MCF 10A (cell line): ENCODE data around the gene WRNIP1. TPM values are rescaled to one million over a fixed set of nuclear protein-coding genes. Genes with fewer than 3 reads are reported as not detected.

Experiments used
- BruUV-seq: library from RNA; stranded (reverse); fragments of 400-500 nt; replicated peaks from 2 replicates; lab custom pipeline; 2021; lab: Mats Ljungman, UMichigan
- CTCF ChIA-PET: fragments of 300-600 bp; sonication (Branson Sonifier 250); formaldehyde crosslinking; extraction: SDS; loops from one replicate; lab custom pipeline; 2021; ENCODE audit warnings: antibody characterized with exemption, inconsistent platforms; lab: Yijun Ruan, JAX
- POLR2A ChIA-PET: fragments of 300-600, 350-650 bp; sonication (Branson Sonifier 250); formaldehyde crosslinking; extraction: SDS; loops from one replicate; lab custom pipeline; 2020; ENCODE audit warnings: antibody characterized with exemption, inconsistent platforms; lab: Yijun Ruan, JAX
- DNase-seq: peaks from one replicate; pipeline ENCODE4 v3.0.0-alpha.2; 2018; ENCODE audit not compliant: unreplicated experiment
- H3K27ac Mint-ChIP-seq: one replicate; pipeline ENCODE4 v1.8.0; 2022; ENCODE audit warnings: mild to moderate bottlenecking, low read depth, mixed read lengths; ENCODE audit not compliant: unreplicated experiment
- H3K27me3 Mint-ChIP-seq: one replicate; pipeline ENCODE4 v1.8.0; 2022; ENCODE audit warnings: mixed read lengths; ENCODE audit not compliant: insufficient read depth, unreplicated experiment
- H3K36me3 Mint-ChIP-seq: one replicate; pipeline ENCODE4 v1.8.0; 2022; ENCODE audit warnings: mild to moderate bottlenecking, moderate library complexity, mixed read lengths; ENCODE audit not compliant: insufficient read depth, unreplicated experiment
- H3K4me1 Mint-ChIP-seq: one replicate; pipeline ENCODE4 v1.8.0; 2022; ENCODE audit warnings: mixed read lengths; ENCODE audit not compliant: insufficient read depth, unreplicated experiment
- H3K4me3 Mint-ChIP-seq: one replicate; pipeline ENCODE4 v1.8.0; 2022; ENCODE audit warnings: mild to moderate bottlenecking, moderate library complexity, mixed read lengths; ENCODE audit not compliant: unreplicated experiment
- H3K9me3 Mint-ChIP-seq: one replicate; pipeline ENCODE4 v1.8.0; 2022; ENCODE audit warnings: mixed read lengths; ENCODE audit not compliant: unreplicated experiment
- CTCF ChIP-seq: fragments of 200-600 bp; IDR thresholded peaks from one replicate; pipeline ENCODE4 v1.8.0; 2022; ENCODE audit warnings: antibody characterized with exemption, mild to moderate bottlenecking; ENCODE audit not compliant: unreplicated experiment
- intact Hi-C: fragments of 100-400 bp; cut with micrococcal nuclease; formaldehyde crosslinking; loops from 2 replicates; pipeline ENCODE4 v1.14.1; 2022
- total RNA-seq: library from RNA; stranded (reverse); gene quantifications from 2 replicates; pipeline ENCODE4 v1.2.3, GENCODE V29; 2022

Gene WRNIP1
- total RNA-seq, 1 experiment from 2014 or later: 44.8 TPM

- Mint-ChIP-seq H3K36me3 (no peaks in the 10 kb centered on the region), H3K27ac (peak overlapping the region; percentile 90), H3K4me3 (peak overlapping the region; percentile 35), H3K9me3 (peaks cover 16% of the 10 kb centered on the region), H3K4me1 (peaks cover 23% of the 10 kb centered on the region), H3K27me3 (no peaks in the 10 kb centered on the region)
- POLR2A ChIA-PET: interaction anchor here (0.6 to 3.6 kb wide), 19 partner anchors 8 to 1206 kb away, joined by 3 to 76 read pairs (median 4); partner anchors contain the start of genes SERPINB1 and WRNIP1
- intact Hi-C loops: loop anchor here (1.0 kb wide), 2 partner anchors 8 to 23 kb away; partner anchors contain the start of gene SERPINB1
- BruUV-seq: no TSS peak
- peak; percentile 72 for DNase-seq
- no peak for TF ChIP-seq CTCF
- CTCF ChIA-PET: interaction anchor here (0.6 to 2.6 kb wide), 6 partner anchors 16 to 273 kb away, joined by 3 to 9 read pairs (median 4); no protein-coding TSS in a partner anchor
These were observed 52.8 kb downstream of the WRNIP1 start for GRCh38 chr6:2817903-2818443.

- Mint-ChIP-seq H3K4me1 (peaks cover 28% of the 10 kb centered on the region), H3K4me3 (no peak overlapping the region), H3K27ac (peak overlapping the region; percentile 90), H3K36me3 (no peaks in the 10 kb centered on the region), H3K27me3 (no peaks in the 10 kb centered on the region), H3K9me3 (peaks cover 16% of the 10 kb centered on the region)
- intact Hi-C loops: loop anchor here (1.0 kb wide), 2 partner anchors 8 to 23 kb away; partner anchors contain the start of gene SERPINB1
- DNase-seq: no peak
- ChIA-PET CTCF (interaction anchor here (0.6 to 2.6 kb wide), 5 partner anchors 16 to 274 kb away, joined by 3 to 9 read pairs (median 6); no protein-coding TSS in a partner anchor), POLR2A (interaction anchor here (0.6 to 3.6 kb wide), 17 partner anchors 8 to 717 kb away, joined by 3 to 76 read pairs (median 6); partner anchors contain the start of genes SERPINB1 and WRNIP1)
- no peak for TF ChIP-seq CTCF
- no TSS peak for BruUV-seq
These were observed 53.4 kb downstream of the WRNIP1 start for GRCh38 chr6:2818593-2818992.

- H3K4me3 Mint-ChIP-seq: no peak overlapping the region
- ChIA-PET CTCF (interaction anchor here (0.5 to 2.6 kb wide), 4 partner anchors 21 to 923 kb away, joined by 3 to 9 read pairs (median 5); partner anchors contain the start of gene SERPINB1), POLR2A (interaction anchor here (1.5 to 3.6 kb wide), 9 partner anchors 8 to 171 kb away, joined by 4 to 76 read pairs (median 12); partner anchors contain the start of genes SERPINB1 and WRNIP1)
- intact Hi-C loops: no loop called here
- H3K36me3 Mint-ChIP-seq: no peaks in the 10 kb centered on the region
- no peak for DNase-seq
- BruUV-seq: no TSS peak
- H3K27ac Mint-ChIP-seq: peak overlapping the region; percentile 90
- H3K9me3 Mint-ChIP-seq: peaks cover 16% of the 10 kb centered on the region
- TF ChIP-seq CTCF: no peak
- H3K4me1 Mint-ChIP-seq: peaks cover 32% of the 10 kb centered on the region
- no peaks in the 10 kb centered on the region for H3K27me3 Mint-ChIP-seq
These were observed 53.9 kb downstream of the WRNIP1 start for GRCh38 chr6:2819115-2819514.

- peaks cover 32% of the 10 kb centered on the region for H3K4me1 Mint-ChIP-seq
- ChIA-PET POLR2A (no interaction called here), CTCF (interaction anchor here (1.0 kb wide), 1 partner anchor 22 kb away, joined by 3 read pairs; the partner anchor contains the start of gene SERPINB1)
- H3K27ac Mint-ChIP-seq: no peak overlapping the region
- no peaks in the 10 kb centered on the region for H3K36me3 Mint-ChIP-seq
- H3K27me3 Mint-ChIP-seq: no peaks in the 10 kb centered on the region
- DNase-seq: no peak
- no TSS peak for BruUV-seq
- TF ChIP-seq CTCF: no peak
- intact Hi-C loops: no loop called here
- no peak overlapping the region for H3K4me3 Mint-ChIP-seq
- H3K9me3 Mint-ChIP-seq: peaks cover 16% of the 10 kb centered on the region
These were observed 54.8 kb downstream of the WRNIP1 start for GRCh38 chr6:2819978-2820377.
